ENCODE measurements around the gene PAK1IP1.
"Not testable (repeated sequence)": the region's sequence is repeated elsewhere in the genome, so short reads cannot be mapped to it uniquely, and the experiment has no call there.

PAK1IP1 gene

GRCh38 chr6:10690651-10691445 is 3.9 kb upstream of the PAK1IP1 start:
- no peak for DNase-seq (ENCODE audit: low read depth in 2 of 2, low spot score in 1 of 2)

GRCh38 chr6:10692965-10693538 is 1.7 kb upstream of the PAK1IP1 start:
- DNase-seq (ENCODE audit: low read depth in 2 of 2, low spot score in 1 of 2): no peak

DNA sequence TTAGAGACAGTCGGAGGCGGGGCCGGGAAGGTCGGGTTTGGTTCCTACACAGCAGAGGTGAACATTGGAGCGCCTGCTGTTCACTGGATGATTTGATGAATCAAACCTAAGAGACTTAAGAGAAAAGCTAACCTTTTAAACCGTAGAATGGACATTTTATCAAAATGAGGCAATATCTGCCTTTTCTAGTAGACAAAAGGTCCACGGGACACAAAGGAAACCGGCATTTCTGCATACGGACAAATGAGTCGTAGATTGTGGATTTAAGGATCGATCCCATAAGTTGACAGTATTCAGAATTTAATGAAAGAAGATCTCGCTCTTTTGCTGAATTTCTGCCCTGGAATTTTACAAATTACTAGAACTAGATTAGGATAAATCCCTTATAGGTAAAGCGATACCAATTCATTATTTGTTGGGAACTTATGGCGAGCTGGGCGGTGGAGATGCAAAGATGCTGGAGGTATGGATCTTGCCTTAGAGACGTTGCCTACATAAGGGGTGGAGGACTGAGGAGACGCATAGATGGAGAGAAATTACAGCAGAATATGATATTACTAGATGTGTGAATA is 400 bp downstream of the PAK1IP1 start:
- DNase-seq (ENCODE audit: low read depth in 2 of 2, low spot score in 1 of 2): no peak

- DNase-seq (ENCODE audit: low read depth in 2 of 2, low spot score in 1 of 2): no peak
Observed at GRCh38 chr6:10696655-10697054, 1.9 kb downstream of the PAK1IP1 start.

DNA sequence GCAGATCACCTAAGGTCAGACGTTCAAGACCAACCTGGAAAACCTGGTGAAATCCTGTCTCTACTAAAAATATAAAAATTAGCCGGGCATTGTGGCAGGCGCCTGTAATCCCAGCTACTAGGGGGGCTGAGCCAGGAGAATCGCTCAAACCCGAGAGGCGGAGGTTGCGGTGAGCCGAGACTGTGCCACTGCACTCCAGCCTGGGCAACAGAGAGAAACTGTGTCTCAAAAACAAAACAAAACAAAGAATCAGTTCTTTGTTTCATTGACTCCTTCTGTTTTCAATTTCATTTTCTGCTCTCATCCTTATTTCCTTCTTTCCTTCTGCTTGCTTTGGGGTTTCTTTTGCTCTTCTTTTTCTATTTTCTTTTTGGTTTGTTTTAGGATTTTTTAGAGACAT is 19.2 kb downstream of the PAK1IP1 start:
- no peak for DNase-seq (ENCODE audit: low read depth in 2 of 2, low spot score in 1 of 2)

GRCh38 chr6:10719296-10719963 is 24.7 kb downstream of the PAK1IP1 start:
- no peak for DNase-seq (ENCODE audit: low read depth in 2 of 2, low spot score in 1 of 2)

- no peak for DNase-seq (ENCODE audit: low read depth in 2 of 2, low spot score in 1 of 2)
Observed at GRCh38 chr6:10719964-10720264, 25.1 kb downstream of the PAK1IP1 start.

DNA sequence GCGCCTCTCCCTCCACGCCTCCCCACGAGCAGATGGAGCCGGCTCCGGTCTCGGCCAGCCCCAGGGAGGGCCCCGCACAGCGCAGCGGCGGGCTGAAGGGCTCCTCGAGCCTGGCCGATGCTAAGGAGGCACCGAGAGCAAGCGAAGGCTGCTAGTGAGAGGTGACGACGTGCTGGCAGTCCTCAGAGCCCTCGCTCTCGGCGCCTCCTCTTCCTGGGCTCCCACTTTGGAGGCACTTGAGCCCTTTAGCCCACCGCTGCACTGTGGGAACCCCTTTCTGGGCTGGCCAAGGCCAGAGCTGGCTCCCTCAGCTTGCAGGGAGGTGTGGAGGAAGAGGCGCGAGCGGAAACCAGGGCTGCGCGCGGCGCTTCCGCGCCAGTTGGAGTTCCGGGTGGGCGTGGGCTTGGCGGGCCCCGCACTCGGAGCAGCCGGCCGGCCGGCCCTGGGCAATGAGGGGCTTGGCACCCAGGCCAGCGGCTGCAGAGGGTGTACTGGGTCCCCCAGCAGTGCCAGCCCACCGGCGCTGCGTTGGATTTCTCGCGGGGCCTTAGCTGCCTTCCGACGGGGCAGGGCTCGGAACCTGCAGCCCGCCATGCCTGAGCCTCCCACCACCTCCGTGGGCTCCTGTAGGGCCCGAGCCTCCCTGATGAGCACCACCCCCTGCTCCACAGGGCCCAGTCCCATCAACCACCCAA is 25.6 kb downstream of the PAK1IP1 start:
- DNase-seq (ENCODE audit: low read depth in 2 of 2, low spot score in 1 of 2): peak in 1 of 2 donors; percentile 38

DNA sequence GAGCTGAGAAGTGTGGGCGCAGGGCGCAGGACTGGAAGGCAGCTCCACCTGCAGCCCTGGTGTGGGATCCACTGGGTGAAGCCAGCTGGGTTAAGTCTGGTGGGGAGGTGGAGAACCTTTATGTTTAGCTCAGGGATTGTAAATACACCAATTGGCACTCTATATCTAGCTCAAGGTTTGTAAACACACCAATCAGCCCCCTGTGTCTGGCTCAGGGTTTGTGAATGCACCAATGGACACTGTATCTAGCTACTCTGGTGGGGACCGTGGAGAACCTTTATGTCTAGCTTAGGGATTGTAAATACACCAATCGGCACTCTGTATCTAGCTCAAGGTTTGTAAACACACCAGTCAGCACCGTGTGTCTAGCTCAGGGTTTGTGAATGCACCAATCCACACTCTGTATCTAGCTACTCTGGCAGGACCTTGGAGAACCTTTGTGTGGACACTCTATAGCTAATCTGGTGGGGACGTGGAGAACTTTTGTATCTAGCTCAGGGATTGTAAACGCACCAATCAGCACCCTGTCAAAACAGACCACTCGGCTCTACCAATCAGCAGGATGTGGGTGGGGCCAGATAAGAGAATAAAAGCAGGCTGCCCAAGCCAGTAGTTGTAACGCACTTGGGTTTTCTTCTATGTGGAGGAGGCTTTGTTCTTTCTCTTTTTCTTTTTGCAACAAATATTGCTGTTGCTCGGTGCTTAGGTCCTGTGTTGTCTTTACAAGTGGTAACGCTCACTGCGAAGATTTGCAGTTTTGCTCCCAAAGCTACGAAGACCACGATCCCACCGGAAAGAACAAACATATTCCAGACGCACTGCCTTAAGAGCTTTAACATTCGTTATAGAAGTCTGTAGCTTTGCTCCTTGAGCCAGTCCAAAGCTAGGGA is 26.4 kb downstream of the PAK1IP1 start:
- not testable (repeated sequence) for DNase-seq (ENCODE audit: low read depth in 2 of 2, low spot score in 1 of 2)

GRCh38 chr6:10721850-10722569 is 27.2 kb downstream of the PAK1IP1 start:
- DNase-seq (ENCODE audit: low read depth in 2 of 2, low spot score in 1 of 2): no peak

DNA sequence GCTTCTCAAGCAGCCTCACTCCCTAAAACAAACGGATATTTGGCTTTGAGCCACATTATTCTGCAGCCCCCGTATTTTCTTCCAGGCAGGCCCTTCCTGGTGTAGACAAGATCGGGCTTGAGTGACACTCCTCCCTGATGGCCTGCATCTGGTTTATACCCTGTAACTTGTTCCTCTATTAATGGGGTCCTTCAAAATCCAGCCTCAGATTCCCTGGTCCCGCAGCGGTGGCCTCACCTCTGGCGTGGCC is 27.7 kb downstream of the PAK1IP1 start:
- no peak for DNase-seq (ENCODE audit: low read depth in 2 of 2, low spot score in 1 of 2)

- DNase-seq (ENCODE audit: low read depth in 2 of 2, low spot score in 1 of 2): peak; percentile 52 to 75
Observed at GRCh38 chr6:10722820-10723566, 28.2 kb downstream of the PAK1IP1 start, which contains the start of gene TMEM14C. Gene TMEM14C, plus strand, starts transcription at chr6:10723070. Its CDS starts 1,544 bp downstream, at chr6:10724614.

DNA sequence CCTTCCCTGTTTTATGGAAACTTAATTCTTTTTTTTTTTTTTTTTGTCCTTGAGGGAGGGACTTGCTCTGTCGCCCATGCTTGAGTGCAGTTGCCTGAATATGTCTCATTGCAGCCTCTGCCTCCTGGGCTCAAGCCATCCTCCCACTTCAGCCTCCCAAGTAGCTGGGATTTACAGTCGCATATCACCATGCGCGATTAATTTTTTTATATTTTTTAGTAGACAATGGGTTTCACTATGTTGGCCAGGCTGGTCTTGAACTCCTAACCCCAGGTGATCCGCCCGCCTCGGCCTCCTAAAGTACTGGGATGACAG is 28.8 kb downstream of the PAK1IP1 start:
- DNase-seq (ENCODE audit: low read depth in 2 of 2, low spot score in 1 of 2): no peak

DNA sequence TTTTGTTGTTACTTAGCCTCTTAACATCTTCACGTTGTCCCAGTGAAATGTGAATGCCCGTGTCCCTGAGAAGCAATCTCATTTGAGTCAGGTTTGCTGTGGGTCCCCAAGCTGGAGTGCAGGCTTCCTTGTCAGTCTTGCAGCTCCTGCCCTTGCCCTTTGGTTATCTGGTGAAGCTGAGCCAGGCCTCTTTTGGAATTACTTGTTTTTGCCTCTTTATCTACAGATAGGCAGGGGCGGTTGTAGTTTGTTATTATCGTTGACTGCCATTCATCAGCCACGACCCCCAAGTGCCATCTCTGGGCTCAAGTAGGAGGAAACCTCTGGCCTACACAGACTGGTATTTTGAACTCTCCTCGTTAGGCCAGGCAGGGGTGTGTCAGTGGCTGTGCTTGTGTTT is 30.3 kb downstream of the PAK1IP1 start:
- DNase-seq (ENCODE audit: low read depth in 2 of 2, low spot score in 1 of 2): no peak

DNA sequence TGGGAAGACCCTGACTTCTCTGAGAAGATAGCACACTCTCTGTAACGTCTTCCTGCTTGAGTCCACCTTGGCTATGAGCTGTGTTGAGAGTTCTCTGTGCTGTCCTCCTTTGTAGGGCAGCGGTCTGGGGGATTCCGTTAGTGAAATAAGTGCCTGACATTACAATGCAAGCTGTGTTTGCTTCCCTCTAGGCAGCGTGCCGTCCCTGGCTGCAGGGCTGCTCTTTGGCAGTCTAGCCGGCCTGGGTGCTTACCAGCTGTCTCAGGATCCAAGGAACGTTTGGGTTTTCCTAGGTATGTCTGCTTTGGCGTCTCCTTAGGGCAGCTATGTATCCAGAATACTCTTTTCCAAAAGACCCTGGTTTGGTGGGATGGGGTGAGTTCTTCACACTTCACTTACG is 30.9 kb downstream of the PAK1IP1 start:
- no peak for DNase-seq (ENCODE audit: low read depth in 2 of 2, low spot score in 1 of 2)

GRCh38 chr6:10730254-10730653 is 35.5 kb downstream of the PAK1IP1 start:
- DNase-seq (ENCODE audit: low read depth in 2 of 2, low spot score in 1 of 2): no peak

DNA sequence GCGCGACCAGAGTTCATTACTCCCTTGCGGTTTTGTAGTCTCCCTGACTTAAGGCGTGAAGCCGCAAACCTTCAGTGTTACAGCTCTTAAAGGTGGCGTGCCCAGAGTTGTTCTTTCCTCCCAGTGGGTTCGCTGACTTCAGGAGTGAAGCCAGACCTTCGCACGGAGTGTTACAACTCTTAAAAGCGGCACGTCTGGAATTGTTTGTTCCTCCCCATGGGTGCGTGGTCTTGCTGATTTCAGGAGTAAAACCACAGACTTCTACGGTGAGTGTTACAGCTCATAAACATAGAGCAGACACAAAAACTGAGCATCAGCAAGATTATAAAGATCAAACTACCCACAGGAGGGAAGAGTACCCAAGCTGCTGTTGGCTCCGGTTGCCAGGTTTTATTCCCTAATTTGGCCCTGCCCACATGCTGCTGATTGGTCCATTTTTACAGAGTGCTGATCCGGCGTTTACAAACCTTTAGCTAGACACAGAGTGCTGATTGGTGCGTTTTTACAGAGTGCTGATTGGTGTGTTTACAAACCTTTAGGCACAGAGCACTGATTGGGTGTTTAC is 38.5 kb downstream of the PAK1IP1 start:
- peak in 1 of 2 donors; percentile 18 for DNase-seq (ENCODE audit: low read depth in 2 of 2, low spot score in 1 of 2)

DNA sequence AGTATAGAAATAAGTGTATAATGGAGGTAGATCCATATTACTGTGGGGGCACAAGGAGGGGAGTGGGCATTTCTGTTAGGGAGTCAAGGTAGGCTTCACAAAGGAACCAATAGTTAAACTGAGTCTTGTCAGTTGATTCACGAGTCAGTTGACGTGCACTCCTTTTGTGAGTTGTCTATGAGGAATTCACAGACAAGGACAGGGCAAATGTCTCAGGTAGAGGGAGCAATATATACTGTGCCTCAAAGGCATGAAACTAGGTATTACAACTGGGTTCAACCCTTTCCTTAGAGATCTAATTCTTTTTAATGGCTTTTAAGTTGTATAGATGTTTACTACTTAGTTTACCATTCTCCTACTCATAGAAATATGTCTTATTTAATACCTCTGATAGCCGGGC is 39.1 kb downstream of the PAK1IP1 start:
- no peak for DNase-seq (ENCODE audit: low read depth in 2 of 2, low spot score in 1 of 2)

GRCh38 chr6:10736731-10737130 is 42.0 kb downstream of the PAK1IP1 start:
- no peak for DNase-seq (ENCODE audit: low read depth in 2 of 2, low spot score in 1 of 2)

All from stimulated activated CD8-positive, alpha-beta memory T cell treated with anti-CD3 and anti-CD28 coated beads, Interleukin-4, amount 100 ng/mL, for 4 hours (primary cell).